HG02852 (cell line): ENCODE results near the gene TCF19.

Source experiments
- ATAC-seq: cut with Tn5 transposase; IDR thresholded peaks from one replicate; pipeline ENCODE4 v1.9.1; 2021; ENCODE audit warnings: mild to moderate bottlenecking, moderate library complexity; ENCODE audit not compliant: unreplicated experiment

Gene TCF19

DNA sequence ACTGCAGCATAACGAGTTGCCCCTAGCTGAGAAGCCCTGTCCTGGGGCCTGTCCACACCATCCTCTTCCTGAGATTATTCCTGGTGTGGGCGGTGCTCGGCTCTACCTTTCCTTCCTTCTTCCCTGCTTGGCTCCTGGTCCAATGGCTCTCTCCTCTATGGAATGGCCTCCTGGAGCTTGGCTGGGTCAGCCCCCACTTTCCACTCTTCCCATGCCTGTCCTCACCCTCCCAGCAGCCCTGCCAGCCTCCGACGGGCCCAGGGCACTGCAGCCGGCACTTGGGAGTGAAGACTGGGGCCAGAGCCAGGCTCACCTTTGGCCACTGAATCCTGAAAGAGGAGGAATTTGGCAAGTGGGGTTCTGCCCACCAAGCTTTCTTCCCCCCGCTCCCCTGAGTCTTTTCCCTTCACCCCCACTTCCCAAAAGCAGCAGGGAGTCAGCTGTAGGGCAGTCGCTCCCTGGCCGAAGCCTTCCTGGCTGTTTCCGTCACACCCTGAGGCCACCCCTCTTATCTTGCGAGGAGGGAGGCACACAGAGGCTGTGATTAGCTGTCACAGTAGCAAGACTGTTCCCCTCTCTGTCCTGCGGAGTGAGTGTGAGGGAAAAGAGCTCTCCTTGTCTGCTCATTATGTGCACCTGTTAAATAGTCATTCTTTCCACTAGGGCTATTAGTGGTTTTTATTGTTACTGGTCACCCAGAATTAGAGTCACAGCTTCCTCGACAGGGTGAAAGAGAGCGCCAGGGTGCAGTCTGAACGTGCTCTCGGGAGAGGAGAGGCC is 31.8 kb upstream of the TCF19 start:
- ATAC-seq, result no peak

DNA sequence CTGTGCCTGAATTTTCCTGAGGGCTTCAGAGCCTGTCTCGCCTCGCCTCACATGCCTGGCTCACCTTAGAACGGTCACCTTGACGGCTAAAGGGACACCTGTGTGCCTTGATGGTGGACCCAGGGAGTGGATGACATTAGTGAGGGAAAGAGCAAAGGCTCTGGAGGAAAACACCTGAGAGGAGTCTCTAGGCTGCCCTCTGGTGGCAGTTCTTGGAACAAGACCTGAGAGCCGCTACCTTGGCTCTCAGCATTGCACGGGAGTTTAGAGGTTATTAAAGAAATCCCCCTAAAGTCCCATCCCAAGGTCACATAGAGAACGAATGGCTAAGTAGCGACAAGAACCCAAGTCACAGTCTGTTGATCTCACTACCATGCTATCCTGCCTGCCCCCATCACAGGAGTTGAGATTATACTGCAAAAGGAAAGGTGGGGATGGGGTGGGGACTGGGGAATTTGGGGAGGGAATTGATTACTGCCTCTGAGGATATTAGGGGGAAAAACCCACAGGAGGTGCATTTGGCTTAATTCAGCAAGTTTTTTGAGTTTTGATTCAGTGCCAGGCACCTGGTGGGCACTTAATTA is 30.2 kb upstream of the TCF19 start:
- ATAC-seq, result no peak

DNA sequence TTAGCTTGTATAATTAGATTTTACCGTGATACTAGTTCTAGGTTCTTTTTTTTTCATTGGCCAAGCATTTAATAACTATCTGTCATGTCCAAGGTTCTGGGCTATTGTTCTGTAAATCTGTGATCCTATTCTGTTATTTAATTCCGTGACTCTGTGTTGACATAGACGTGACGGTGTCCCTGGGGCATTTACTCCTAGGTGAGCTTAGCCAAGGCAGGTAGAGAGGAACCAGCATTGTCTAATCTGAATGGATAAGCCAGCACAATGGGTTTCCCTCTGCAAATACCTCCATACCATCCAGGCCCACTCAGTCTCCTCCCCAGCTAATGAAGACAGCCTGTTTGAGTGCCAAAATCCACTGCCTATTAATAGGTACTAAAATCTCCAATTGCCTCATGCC is 29.3 kb upstream of the TCF19 start:
- ATAC-seq, result no peak

- no peak for ATAC-seq
These were observed 27.6 kb upstream of the TCF19 start for GRCh38 chr6:31130751-31131150.

GRCh38 chr6:31131595-31131994 is 26.8 kb upstream of the TCF19 start:
- ATAC-seq, result no peak

DNA sequence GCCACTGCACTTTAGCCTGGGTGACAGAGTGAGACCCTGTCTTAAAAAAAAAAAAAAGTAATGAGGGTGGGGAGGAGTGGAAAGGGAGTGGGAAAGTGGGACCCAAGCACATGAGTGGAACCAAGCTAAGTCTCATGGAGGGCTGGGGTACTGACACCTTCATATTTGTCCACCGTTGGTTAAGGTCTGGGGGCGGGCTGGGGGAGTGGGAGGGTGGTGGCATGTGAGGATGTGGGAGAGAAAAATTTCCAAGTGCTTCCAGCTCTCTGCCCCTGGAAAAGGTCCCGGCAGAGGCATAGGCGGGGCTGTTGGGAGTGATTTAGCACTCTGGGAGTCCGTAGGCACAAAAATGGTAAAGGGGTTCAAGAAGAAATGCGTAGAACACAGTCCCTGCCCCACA is 25.6 kb upstream of the TCF19 start:
- no peak for ATAC-seq

DNA sequence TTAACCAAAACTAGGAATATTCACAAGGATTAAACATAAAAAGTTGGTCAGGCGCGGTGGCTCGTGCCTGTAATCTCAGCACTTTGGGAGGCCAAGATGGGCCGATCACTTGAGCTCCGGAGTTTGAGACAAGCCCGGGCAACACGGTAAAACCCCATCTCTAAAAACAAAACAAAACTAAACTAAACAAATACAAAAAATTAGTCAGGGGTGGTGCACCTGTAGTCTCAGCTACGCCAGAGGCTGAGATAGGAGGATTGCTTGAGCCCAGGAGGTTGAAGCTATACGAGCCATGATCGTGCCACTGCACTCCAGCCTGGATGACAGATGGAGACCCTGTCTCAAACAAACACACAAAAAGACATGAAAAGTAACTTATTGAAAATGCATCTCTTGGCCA is 22.7 kb upstream of the TCF19 start:
- no peak for ATAC-seq

GRCh38 chr6:31138982-31139381 is 19.4 kb upstream of the TCF19 start, which contains the start of gene PSORS1C2:
PSORS1C2 (minus strand) TSS chr6:31139066; CDS start chr6:31139026, 40 bp downstream.
- ATAC-seq, result no peak

- no peak for ATAC-seq
These were observed 18.8 kb upstream of the TCF19 start for GRCh38 chr6:31139599-31139998.

GRCh38 chr6:31140643-31141042 is 17.7 kb upstream of the TCF19 start:
- ATAC-seq, result no peak

GRCh38 chr6:31142361-31142761 is 16.0 kb upstream of the TCF19 start:
- ATAC-seq, result no peak

DNA sequence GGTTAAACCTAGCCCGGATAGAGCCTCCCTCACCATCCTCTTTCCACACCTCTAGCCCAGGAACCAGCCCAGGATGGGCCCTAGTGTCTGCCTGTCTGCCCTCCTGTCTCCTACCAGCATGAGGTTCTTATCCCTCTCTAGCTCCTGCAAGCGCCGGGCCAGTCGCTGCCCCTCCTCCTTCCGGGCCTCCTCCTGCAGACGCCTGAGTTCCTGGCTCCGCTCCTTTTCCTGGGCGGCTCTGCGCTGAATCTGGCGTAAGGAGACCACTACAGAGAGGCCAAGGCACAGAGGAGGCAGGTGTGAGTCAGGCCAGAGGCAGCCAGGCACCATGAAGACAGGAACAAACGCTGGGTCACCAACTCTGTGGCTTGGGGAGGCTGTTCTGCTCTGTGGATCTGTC is 15.2 kb upstream of the TCF19 start:
- ATAC-seq, result no peak

DNA sequence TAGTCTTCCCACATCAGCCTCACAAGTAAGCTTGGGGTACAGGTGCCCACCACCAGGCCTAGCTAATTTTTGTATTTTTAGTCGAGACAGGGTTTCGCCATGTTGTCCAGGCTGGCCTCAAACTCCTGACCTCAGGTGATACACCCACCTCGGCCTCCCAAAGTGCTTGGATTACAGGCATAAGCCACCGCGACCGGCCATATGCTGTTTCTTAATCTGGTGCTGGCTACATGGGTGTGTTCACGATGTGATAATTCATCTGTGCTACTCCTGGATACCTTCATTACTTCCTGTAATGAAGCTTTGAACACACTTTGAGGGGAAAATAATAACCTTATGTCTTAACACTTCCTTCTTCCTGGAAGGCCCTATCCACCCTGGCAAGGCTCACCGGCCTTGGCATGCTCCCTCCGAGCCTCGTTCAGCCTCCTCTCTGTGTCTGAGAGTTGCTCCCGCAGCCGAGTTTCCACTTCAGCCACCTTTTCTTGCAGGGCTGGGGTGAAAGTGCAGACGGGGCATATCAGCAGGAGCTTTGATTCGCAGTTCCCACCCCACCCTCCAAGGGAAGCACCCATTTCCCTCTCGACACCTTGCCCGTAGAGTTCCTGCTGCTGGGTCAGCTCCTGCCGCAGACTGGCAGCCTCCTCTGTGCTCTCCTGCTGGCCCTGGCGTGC is 14.0 kb upstream of the TCF19 start:
- no peak for ATAC-seq

GRCh38 chr6:31144970-31145340 is 13.4 kb upstream of the TCF19 start:
- ATAC-seq, result no peak

GRCh38 chr6:31145386-31145785 is 13.0 kb upstream of the TCF19 start:
- ATAC-seq, result no peak

- ATAC-seq, result no peak
These were observed 8.5 kb upstream of the TCF19 start for GRCh38 chr6:31149827-31150447.

DNA sequence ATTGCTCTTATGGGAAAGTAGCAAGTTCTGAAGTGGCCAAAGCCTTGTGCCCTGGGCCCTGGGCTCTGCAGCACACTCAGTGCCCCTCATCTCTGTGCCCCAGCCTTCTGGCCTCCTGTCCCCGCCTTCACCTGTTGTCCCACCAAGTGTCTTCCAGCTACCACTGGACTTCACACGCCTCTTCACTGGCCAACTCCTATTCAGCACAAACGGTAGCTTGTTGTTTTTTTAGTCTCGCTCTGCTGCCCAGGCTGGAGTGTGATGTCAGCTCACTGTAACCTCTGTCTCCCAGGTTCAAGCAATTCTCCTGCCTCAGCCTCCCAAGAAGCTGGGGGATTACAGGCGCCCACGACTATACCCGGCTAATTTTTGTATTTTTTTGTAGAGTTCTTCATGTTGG is 5.6 kb upstream of the TCF19 start:
- ATAC-seq, result no peak

DNA sequence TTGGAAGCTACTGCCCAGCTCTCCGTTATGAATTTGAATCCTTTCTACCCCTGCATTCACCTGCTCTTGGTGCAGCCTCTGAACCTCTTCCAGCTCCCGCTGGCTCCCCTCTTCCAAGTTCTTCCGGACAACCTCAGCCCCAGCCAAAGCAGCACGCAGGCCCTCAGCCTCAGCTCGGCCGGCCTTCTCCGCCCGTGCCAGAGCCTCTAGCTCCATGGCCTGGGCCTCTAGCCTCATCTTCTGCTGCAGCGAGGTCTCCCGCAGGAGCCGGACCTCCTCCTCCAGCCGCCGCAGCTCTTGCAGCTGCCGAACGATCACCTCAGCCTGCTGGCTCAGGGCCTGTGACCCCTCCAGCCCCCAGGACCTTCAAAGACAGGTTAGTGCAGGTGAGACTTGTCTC is 4.0 kb upstream of the TCF19 start:
- ATAC-seq, result no peak

GRCh38 chr6:31156641-31157040 is 1.7 kb upstream of the TCF19 start:
- ATAC-seq, result no peak

DNA sequence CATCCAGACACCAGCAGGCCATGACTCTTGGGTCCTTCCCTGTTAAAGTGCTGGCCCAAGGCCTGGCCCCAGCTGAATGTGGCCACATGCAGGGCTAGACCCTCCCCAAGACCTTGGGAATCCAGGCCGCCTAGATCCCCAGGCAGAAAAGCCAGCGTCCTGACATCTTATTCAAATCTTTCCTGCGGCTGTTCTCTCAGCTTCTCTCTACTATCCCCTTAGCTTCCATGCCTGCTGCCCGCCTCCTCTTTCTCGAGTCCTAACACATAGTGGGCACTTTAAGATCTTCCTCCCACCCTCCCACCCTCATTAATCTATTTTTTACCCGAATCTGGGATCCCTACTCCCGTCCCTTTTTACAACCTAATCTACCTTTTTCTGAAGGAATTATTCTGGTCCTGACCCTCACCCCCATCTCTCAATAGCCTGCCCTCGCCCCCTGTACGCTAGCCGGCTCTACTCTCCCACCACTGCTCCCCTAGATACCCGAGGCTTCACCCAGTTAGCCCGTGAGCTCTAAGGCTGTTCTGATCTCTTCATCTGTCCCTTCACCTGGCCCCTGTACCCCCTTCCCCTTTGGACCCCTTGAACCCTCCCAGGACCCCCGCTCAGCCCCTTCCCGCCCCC is 763 bp upstream of the TCF19 start, which contains the start of gene CCHCR1:
Gene CCHCR1 (minus strand): TSS at position 290 of the 627 bp plus-strand sequence. CDS start 202 bp downstream, at position 88.
- ATAC-seq, result no peak
